GM12891 (cell line): ENCODE measurements around the gene EFTUD2.

Source experiments
- DNase-seq: peaks from one replicate; pipeline ENCODE4 v3.0.0; 2011; ENCODE audit warnings: low spot score; ENCODE audit not compliant: insufficient read length
- FAIRE-seq: peaks from 2 replicates; lab custom pipeline; 2011; peaks lifted over from hg19 to GRCh38; lab: Jason Lieb, UNC
- PAX5 ChIP-seq: IDR thresholded peaks from 2 replicates; pipeline ENCODE4 v1.6.1; 2011; ENCODE audit warnings: low read length, moderate library complexity, mild to moderate bottlenecking; ENCODE audit not compliant: insufficient read depth, severe bottlenecking
- POLR2A ChIP-seq: IDR thresholded peaks from 2 replicates; pipeline ENCODE4 v1.6.1; 2011; ENCODE audit warnings: low read depth, low read length, control low read depth
- POLR2AphosphoS5 ChIP-seq: IDR thresholded peaks from 2 replicates; pipeline ENCODE4 v1.6.1; 2011; ENCODE audit warnings: low read depth, low read length, control low read depth
- POU2F2 ChIP-seq: IDR thresholded peaks from 2 replicates; pipeline ENCODE4 v1.6.1; 2011; ENCODE audit warnings: low read depth, mild to moderate bottlenecking, control low read depth, low read length, moderate library complexity
- SPI1 ChIP-seq: IDR thresholded peaks from 2 replicates; pipeline ENCODE4 v1.6.1; 2011; ENCODE audit warnings: low read depth, low read length, control low read depth
- TAF1 ChIP-seq: IDR thresholded peaks from 2 replicates; pipeline ENCODE4 v1.6.1; 2011; ENCODE audit warnings: low read depth, low read length, control low read depth

The EFTUD2 gene

DNA sequence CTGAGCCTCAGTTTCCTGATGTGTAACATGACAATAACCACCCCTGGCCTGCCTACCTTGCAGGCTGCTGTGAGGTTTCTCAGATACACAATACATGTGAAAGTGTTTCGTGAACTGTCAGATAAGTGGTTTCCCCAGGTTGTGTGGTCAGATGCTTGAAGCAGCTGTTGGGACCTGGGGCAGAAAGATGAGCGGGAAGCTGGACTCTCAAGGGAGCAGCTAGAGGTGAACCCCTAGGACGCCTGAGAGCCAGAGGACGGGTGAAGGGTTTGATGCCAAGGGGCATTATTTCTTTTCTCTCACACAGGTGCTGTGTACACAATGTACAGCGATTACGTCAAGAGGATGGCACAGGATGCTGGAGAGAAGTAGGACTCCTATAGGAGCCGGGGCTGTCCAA lies 49.2 kb downstream of the EFTUD2 start:
- no peak for FAIRE-seq
- 0 out of 2 replicates have a peak, but pooled peaks have one; percentile 21 for TF ChIP-seq POLR2A
- TF ChIP-seq TAF1, result no peak
- no peak for DNase-seq

DNA sequence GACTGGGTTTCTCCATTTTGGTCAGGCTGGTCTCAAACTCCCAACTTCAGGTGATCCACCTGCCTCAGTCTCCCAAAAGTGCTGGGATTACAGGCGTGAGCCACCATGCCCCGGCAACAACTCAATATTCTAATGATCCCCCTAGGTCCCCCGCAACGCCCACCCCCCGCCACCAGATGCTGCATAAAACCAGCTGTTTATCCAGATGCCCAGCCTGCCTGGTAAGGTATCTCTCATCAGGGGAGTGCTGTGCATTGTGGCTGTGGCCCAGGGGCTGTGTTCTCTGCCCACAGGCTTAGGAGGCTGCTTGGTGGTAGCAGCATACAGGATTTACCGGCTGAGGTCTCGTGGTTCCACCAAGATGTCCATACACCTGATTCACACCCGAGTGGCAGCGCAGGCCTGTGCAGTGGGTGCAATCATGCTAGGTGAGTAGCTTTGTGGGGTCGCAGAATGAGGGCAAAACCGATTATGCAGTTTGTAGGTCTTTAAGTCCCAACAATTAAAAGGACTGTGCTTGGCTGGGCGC lies 50.2 kb downstream of the EFTUD2 start:
- no peak for DNase-seq
- TF ChIP-seq PAX5 (no peak), POLR2A (no peak), TAF1 (no peak), SPI1 (no peak), POLR2AphosphoS5 (no peak), POU2F2 (no peak)
- FAIRE-seq, result no peak

DNA sequence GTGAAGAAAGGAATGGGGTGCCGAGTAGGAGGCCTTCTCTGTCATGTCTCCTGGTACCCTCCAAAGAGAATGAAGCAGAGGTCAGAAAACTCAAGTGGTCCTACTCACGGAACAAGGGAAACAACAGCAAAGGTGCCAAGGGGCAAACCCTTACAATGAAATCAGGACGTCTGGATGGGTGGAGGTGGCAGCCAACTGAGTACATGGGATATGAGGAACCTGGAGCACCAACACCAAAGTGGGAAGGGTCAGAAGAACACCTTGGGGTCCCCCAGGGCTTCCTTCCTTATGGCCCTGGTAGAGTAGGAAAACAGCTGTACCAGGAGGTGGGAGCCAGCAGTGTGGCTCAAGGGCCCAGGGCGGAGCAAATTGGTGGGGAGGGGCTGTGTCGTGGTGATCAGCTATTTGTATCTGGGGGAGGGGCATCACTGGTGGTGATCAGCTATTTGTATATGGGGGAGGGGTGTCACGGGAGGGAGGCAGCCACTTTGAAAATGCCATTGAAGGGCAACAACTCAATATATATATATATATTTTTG lies 50.9 kb downstream of the EFTUD2 start:
- FAIRE-seq (no peak), DNase-seq (no peak)
- TF ChIP-seq POU2F2, result no peak
- TF ChIP-seq PAX5, result no peak
- TF ChIP-seq POLR2A, result no peak

DNA sequence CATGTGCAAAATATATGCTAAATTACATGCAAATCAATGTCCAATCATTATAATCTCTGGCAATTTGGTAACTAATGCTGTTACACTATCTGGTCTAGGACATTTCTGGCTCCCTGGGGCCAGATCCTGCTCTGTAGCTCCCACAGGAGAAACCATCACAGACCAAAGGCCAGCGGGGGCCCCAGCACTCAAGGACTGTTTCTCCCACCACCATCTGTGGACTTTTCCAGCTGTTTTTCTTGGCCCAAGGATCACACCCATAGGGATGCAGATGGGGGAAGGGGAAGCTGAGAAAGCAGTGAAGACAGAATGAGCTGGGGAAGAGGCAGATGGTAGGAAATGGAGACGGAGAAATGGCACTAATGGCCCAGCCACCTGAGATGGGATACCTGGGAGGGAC lies 51.7 kb downstream of the EFTUD2 start, which contains the start of gene HIGD1B:
HIGD1B (plus strand) TSS at position 298 of the 400 bp plus-strand sequence. CDS start 270 bp downstream, outside the sequence.
- DNase-seq (no peak), FAIRE-seq (no peak)
- TF ChIP-seq POLR2AphosphoS5 (no peak), TAF1 (no peak), POU2F2 (no peak), PAX5 (no peak), SPI1 (no peak), POLR2A (no peak)

DNA sequence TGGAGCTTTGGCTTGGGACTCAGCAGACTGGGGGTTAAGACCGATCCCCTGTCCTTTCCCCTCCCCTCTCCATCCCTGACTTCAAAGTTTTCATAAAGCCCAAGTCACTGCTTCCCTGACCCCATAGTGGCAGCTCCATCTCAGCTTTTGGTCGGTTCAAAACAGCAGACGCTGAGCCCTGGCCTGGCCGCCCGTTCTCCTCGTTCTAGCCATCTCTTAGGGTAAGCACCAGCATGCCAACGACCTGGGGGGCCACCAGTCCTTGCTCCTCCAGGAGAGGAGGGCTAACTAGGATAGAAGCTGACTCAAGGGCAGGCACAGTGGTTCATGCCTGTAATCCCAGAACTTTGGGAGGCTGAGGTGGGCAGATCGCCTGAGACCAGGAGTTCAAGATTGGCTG lies 53.0 kb downstream of the EFTUD2 start:
- TF ChIP-seq POLR2AphosphoS5 (no peak), POU2F2 (no peak), PAX5 (no peak), POLR2A (no peak), SPI1 (no peak), TAF1 (no peak)
- no peak for DNase-seq
- no peak for FAIRE-seq

DNA sequence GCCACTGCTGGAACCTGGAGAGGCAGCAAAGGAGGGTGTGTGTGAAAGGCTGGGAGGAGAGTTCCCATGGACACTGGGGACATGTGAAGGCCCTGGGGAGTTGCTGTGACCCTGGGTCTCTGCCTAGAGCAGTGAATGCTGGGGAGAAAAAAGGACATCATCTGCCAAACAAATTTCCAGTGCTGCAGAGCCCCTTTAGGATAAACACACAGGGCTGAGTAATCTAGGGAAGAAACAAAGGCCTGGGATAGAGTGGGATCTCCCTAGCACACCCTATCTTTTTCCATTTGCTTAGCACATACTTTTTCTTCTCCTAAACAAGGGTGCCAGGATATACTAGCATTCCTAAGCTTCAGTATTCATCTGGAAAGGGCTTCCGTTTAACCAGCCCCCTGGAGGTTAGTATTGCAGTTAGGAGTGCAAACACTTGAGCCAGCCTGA lies 54.8 kb downstream of the EFTUD2 start:
- FAIRE-seq, result no peak
- DNase-seq, result no peak
- TF ChIP-seq TAF1, result no peak

DNA sequence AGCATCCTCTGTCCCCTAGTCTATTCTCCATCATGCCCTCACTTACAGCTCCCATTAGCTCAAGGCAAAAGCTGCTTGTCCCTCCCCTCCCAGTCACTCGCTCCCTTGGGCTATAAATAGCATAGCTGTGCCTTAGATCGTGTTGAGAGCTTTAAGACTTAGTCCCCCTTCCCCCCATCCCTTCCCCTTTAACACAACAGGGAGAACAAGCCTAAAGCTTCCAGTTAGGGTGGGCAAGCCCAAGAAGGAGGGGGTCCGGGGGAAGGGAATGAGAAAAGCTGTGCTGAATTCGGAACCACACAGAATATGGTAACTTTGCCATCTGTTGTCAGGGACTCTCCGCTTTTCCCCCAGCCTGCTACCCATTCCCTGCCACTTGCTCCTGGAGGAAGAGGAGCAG lies 56.5 kb downstream of the EFTUD2 start:
- no peak for DNase-seq
- FAIRE-seq, result no peak
- TF ChIP-seq POLR2AphosphoS5 (no peak), SPI1 (no peak)

DNA sequence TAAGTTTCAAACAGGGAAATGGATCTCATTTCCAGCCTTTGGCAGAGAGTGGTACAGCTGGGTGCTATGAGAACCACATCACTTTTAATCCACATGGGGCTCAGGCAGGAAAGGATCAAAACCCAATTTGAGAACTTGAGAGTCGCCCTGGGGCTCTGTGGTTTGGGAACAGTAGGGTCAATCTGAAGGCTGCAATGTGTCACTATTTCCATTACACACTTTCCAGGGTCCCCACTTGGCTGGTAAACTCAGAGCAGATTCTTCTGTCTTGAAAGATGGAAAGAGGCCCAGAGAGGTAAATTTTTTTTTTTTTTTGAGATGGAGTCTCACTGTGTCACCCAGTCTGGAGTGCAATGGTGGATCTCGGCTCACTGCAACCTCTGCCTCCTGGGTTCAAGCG lies 58.3 kb downstream of the EFTUD2 start:
- TF ChIP-seq TAF1 (no peak), PAX5 (no peak), POLR2A (no peak), POU2F2 (no peak), SPI1 (no peak), POLR2AphosphoS5 (no peak)
- FAIRE-seq, result no peak
- no peak for DNase-seq

DNA sequence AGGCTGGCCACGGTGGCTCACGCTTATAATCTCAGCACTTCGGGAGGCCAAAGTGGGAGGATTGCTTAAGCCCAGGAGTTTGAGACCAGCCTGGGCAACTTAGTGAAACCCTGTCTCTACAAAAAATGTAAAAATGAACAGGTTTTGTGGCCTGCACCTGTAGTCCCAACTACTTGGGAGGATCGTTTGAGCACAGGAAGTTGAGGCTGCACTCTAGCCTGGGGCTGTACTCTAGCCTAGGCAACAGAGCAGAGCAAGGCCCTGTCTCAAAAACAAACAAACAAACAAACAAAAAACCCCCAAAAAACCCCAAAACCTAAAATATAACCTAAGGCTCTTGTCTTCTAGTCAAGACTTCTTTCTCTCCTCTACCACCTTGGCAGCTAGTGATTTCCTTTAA lies 59.0 kb downstream of the EFTUD2 start:
- DNase-seq (no peak), FAIRE-seq (no peak)
- TF ChIP-seq POLR2AphosphoS5, result no peak
- no peak for TF ChIP-seq POU2F2
- TF ChIP-seq POLR2A, result no peak
- TF ChIP-seq PAX5, result no peak
- TF ChIP-seq TAF1, result no peak
- no peak for TF ChIP-seq SPI1

DNA sequence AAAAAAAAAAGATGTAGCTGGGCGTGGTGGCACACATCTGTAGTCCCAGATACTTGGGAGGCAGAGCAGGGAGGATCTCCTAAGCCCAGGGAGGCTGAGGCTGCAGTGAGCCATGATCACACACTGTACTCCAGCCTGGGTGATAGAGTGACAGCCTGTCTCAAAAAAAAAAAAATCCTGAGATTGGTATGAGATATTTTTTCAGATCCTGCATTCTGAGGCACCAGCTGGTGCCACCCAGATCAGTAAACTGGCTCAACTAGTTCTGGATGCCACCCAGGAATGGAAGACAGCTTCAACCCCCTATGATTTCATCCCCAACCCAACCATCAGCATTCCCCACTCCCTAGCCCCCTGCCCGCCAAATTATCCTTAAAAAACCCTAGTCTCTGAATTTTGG lies 62.0 kb downstream of the EFTUD2 start:
- TF ChIP-seq POLR2A, result no peak
- no peak for TF ChIP-seq TAF1
- TF ChIP-seq POLR2AphosphoS5, result no peak
- TF ChIP-seq PAX5, result no peak
- no peak for DNase-seq
- no peak for FAIRE-seq

DNA sequence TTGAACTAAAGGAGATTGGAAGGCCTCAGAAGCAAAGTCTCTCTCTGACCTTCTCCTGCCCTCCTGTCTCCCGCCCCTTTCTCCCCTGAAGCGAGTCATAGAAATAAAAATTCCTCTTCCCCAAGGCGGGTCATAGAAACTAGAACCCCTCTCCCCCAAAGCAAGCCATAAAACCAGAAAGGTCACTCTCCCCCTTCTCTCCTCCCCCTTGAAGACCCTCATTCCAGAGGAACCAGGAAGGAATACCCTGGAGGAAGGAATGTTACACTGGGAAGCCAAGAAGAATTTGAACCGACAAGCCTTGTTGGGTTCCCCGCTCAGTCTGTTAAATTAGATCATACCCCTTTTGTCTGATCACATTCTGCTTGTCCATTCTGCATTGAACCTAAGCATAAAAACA lies 66.4 kb downstream of the EFTUD2 start:
- no peak for DNase-seq
- TF ChIP-seq POLR2AphosphoS5 (no peak), POLR2A (no peak), SPI1 (no peak), POU2F2 (no peak), TAF1 (no peak), PAX5 (no peak)
- no peak for FAIRE-seq
